Measurements from ENCODE around the gene SNX17. TPM values are rescaled to one million over a fixed set of nuclear protein-coding genes. Genes with fewer than 3 reads are reported as not detected.

SNX17 gene
- total and polyA plus RNA-seq, 2 donors (not counting 1 experiment from before 2014, with no cell fraction given), result 118 to 155 TPM

- no peak overlapping the region for H2AFZ ChIP-seq (ENCODE audit: low read length)
- no peak overlapping the region for H3K4me3 ChIP-seq (replicated peaks in 1 of 4; ENCODE audit: control extremely low read depth in 1 of 4, insufficient read depth in 1 of 4, low read depth in 3 of 4, low read length in 4 of 4)
- H3K36me3 ChIP-seq (ENCODE audit: control insufficient read depth, insufficient read depth, low read length), result no peaks in the 10 kb centered on the region
- no peak overlapping the region for H3K4me2 ChIP-seq (ENCODE audit: extremely low read depth, insufficient read depth, low read length)
- H3K4me1 ChIP-seq (ENCODE audit: control insufficient read depth, extremely low read depth, insufficient read depth, low read length), result no peaks in the 10 kb centered on the region
- H4K20me1 ChIP-seq (ENCODE audit: control insufficient read depth, extremely low read depth, insufficient read depth, low read length), result no peaks in the 10 kb centered on the region
- H3K27ac ChIP-seq (ENCODE audit: insufficient read depth, low read length), result no peak overlapping the region
- H3K9ac ChIP-seq (ENCODE audit: insufficient read depth, low read length), result no peak overlapping the region
- TF ChIP-seq, protein P1, sequence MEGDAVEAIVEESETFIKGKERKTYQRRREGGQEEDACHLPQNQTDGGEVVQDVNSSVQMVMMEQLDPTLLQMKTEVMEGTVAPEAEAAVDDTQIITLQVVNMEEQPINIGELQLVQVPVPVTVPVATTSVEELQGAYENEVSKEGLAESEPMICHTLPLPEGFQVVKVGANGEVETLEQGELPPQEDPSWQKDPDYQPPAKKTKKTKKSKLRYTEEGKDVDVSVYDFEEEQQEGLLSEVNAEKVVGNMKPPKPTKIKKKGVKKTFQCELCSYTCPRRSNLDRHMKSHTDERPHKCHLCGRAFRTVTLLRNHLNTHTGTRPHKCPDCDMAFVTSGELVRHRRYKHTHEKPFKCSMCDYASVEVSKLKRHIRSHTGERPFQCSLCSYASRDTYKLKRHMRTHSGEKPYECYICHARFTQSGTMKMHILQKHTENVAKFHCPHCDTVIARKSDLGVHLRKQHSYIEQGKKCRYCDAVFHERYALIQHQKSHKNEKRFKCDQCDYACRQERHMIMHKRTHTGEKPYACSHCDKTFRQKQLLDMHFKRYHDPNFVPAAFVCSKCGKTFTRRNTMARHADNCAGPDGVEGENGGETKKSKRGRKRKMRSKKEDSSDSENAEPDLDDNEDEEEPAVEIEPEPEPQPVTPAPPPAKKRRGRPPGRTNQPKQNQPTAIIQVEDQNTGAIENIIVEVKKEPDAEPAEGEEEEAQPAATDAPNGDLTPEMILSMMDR (conservative IDR thresholded peaks at IDR 0.05 in 1 of 2, IDR thresholded peaks at IDR 0.05 in 1 of 2; ENCODE audit: low read depth in 1 of 2, low read length in 2 of 2), result no peak
- TF ChIP-seq EZH2 (IDR thresholded peaks at IDR 0.05; ENCODE audit: low read length, missing control alignments), result no peak
- no peak for DNase-seq (ENCODE audit: low read depth in 2 of 2)
- H3K9me3 ChIP-seq (ENCODE audit: control insufficient read depth, insufficient read depth, low read depth, low read length), result no peaks in the 10 kb centered on the region
- peaks cover 54% of the 10 kb centered on the region for H3K79me2 ChIP-seq (ENCODE audit: control insufficient read depth, insufficient read depth, low read length)
- H3K27me3 ChIP-seq (ENCODE audit: control insufficient read depth, insufficient read depth, low read length), result no peaks in the 10 kb centered on the region
Observed at GRCh38 chr2:27390822-27391679, 20.6 kb downstream of the SNX17 start.

GRCh38 chr2:27393225-27393624 is 22.8 kb downstream of the SNX17 start:
- H4K20me1 ChIP-seq (ENCODE audit: control insufficient read depth, extremely low read depth, insufficient read depth, low read length), result no peaks in the 10 kb centered on the region
- no peak overlapping the region for H2AFZ ChIP-seq (ENCODE audit: low read length)

DNA sequence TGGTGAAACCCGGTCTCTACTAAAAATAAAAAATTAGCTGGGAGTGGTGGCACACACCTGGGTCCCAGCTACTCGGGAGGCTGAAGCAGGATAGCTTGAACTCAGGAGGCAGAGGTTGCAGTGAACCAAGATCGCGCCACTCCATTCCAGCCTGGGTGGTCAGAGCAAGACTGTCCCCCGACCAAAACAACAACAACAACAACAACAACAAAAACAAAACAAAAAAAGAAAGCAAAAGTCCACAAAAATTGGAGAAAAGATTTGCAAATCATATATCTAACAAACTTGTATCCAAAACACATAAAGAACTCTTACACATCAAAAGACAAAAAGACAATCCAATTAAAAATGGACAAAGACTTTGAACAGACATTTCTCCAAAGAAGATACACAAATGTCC is 28.5 kb downstream of the SNX17 start:
- H3K4me2 ChIP-seq (ENCODE audit: extremely low read depth, insufficient read depth, low read length), result no peak overlapping the region
- H3K27me3 ChIP-seq (ENCODE audit: control insufficient read depth, insufficient read depth, low read length), result no peaks in the 10 kb centered on the region
- no peaks in the 10 kb centered on the region for H3K9me3 ChIP-seq (ENCODE audit: control insufficient read depth, insufficient read depth, low read depth, low read length)
- peaks cover 2% of the 10 kb centered on the region for H3K4me1 ChIP-seq (ENCODE audit: control insufficient read depth, extremely low read depth, insufficient read depth, low read length)
- no peak overlapping the region for H3K4me3 ChIP-seq (replicated peaks in 1 of 4; ENCODE audit: control extremely low read depth in 1 of 4, insufficient read depth in 1 of 4, low read depth in 3 of 4, low read length in 4 of 4)
- H4K20me1 ChIP-seq (ENCODE audit: control insufficient read depth, extremely low read depth, insufficient read depth, low read length), result no peaks in the 10 kb centered on the region
- no peak for TF ChIP-seq EZH2 (IDR thresholded peaks at IDR 0.05; ENCODE audit: low read length, missing control alignments)
- TF ChIP-seq, protein P1 (conservative IDR thresholded peaks at IDR 0.05 in 1 of 2, IDR thresholded peaks at IDR 0.05 in 1 of 2; ENCODE audit: low read depth in 1 of 2, low read length in 2 of 2), result no peak
- H3K79me2 ChIP-seq (ENCODE audit: control insufficient read depth, insufficient read depth, low read length), result peaks cover 89% of the 10 kb centered on the region
- DNase-seq (ENCODE audit: low read depth in 2 of 2), result no peak
- H2AFZ ChIP-seq (ENCODE audit: low read length), result no peak overlapping the region
- no peak overlapping the region for H3K27ac ChIP-seq (ENCODE audit: insufficient read depth, low read length)
- H3K9ac ChIP-seq (ENCODE audit: insufficient read depth, low read length), result no peak overlapping the region
- no peaks in the 10 kb centered on the region for H3K36me3 ChIP-seq (ENCODE audit: control insufficient read depth, insufficient read depth, low read length)

More at GRCh38 chr2:27393225-27393624, 22.8 kb downstream of the SNX17 start:
- Histone ChIP-seq H3K4me2 (ENCODE audit: extremely low read depth, insufficient read depth, low read length) (no peak overlapping the region), H3K27me3 (ENCODE audit: control insufficient read depth, insufficient read depth, low read length) (no peaks in the 10 kb centered on the region), H3K36me3 (ENCODE audit: control insufficient read depth, insufficient read depth, low read length) (no peaks in the 10 kb centered on the region), H3K4me3 (replicated peaks in 1 of 4; ENCODE audit: control extremely low read depth in 1 of 4, insufficient read depth in 1 of 4, low read depth in 3 of 4, low read length in 4 of 4) (no peak overlapping the region), H3K9ac (ENCODE audit: insufficient read depth, low read length) (no peak overlapping the region), H3K27ac (ENCODE audit: insufficient read depth, low read length) (no peak overlapping the region), H3K4me1 (ENCODE audit: control insufficient read depth, extremely low read depth, insufficient read depth, low read length) (no peaks in the 10 kb centered on the region), H3K9me3 (ENCODE audit: control insufficient read depth, insufficient read depth, low read depth, low read length) (no peaks in the 10 kb centered on the region), H3K79me2 (ENCODE audit: control insufficient read depth, insufficient read depth, low read length) (peaks cover 75% of the 10 kb centered on the region)
- TF ChIP-seq, protein P1 (conservative IDR thresholded peaks at IDR 0.05 in 1 of 2, IDR thresholded peaks at IDR 0.05 in 1 of 2; ENCODE audit: low read depth in 1 of 2, low read length in 2 of 2), result no peak
- no peak for TF ChIP-seq EZH2 (IDR thresholded peaks at IDR 0.05; ENCODE audit: low read length, missing control alignments)
- no peak for DNase-seq (ENCODE audit: low read depth in 2 of 2)
